GM18861 (cell line): ENCODE results near the gene EHD1.

Experiments used
- ATAC-seq: cut with Tn5 transposase; IDR thresholded peaks from one replicate; pipeline ENCODE4 v1.9.1; 2021; ENCODE audit not compliant: unreplicated experiment

EHD1 gene

GRCh38 chr11:64891880-64892279 is 13.5 kb upstream of the EHD1 start:
- ATAC-seq = no peak

- no peak for ATAC-seq
These were observed 12.9 kb upstream of the EHD1 start for GRCh38 chr11:64891215-64891848.

GRCh38 chr11:64890522-64890939 is 12.1 kb upstream of the EHD1 start:
- ATAC-seq = no peak

- ATAC-seq = no peak
These were observed 10.5 kb upstream of the EHD1 start for GRCh38 chr11:64888729-64889511.

- ATAC-seq = no peak
These were observed 9.9 kb upstream of the EHD1 start for GRCh38 chr11:64888406-64888728.

GRCh38 chr11:64887757-64888405 is 9.5 kb upstream of the EHD1 start:
- no peak for ATAC-seq

GRCh38 chr11:64887234-64887756 is 8.9 kb upstream of the EHD1 start:
- ATAC-seq = no peak

GRCh38 chr11:64885367-64886286 is 7.2 kb upstream of the EHD1 start:
- no peak for ATAC-seq

- no peak for ATAC-seq
These were observed 5.6 kb upstream of the EHD1 start for GRCh38 chr11:64884019-64884418.

- no peak for ATAC-seq
These were observed 5.2 kb upstream of the EHD1 start for GRCh38 chr11:64883575-64883974.

GRCh38 chr11:64882243-64882642 is 3.8 kb upstream of the EHD1 start:
- no peak for ATAC-seq

GRCh38 chr11:64881476-64881875 is 3.1 kb upstream of the EHD1 start:
- ATAC-seq = no peak

- ATAC-seq = no peak
These were observed 2.0 kb upstream of the EHD1 start for GRCh38 chr11:64880240-64881001.

GRCh38 chr11:64879244-64879900 is 951 bp upstream of the EHD1 start:
- no peak for ATAC-seq

GRCh38 chr11:64878223-64878493 is 263 bp downstream of the EHD1 start:
- no peak for ATAC-seq

GRCh38 chr11:64877390-64878222 is 815 bp downstream of the EHD1 start:
- ATAC-seq = peak; percentile 3

GRCh38 chr11:64876835-64877341 is 1.5 kb downstream of the EHD1 start:
- no peak for ATAC-seq

- no peak for ATAC-seq
These were observed 2.1 kb downstream of the EHD1 start for GRCh38 chr11:64876229-64876750.
